Uterus (tissue), 2 donors: ENCODE measurements around the gene ADARB2.

Source experiments
- POLR2A ChIP-seq, 2 donors: fragments of 450-650 bp; IDR thresholded peaks; one replicate each; pipeline ENCODE4 v1.6.1; 2016; ENCODE audit warnings: antibody characterized with exemption in 2 of 2, mild to moderate bottlenecking in 1 of 2, moderate library complexity in 1 of 2
- TF ChIP-seq, protein P1 (sequence below), 4 experiments: fragments of 200-600 bp in 2 of 4; fragments of 450-650 bp in 2 of 4; sonication (generic) in 2 of 4; IDR thresholded peaks; one replicate each; pipeline ENCODE4 v1.5.1; 2016 to 2019; ENCODE audit warnings: antibody characterized with exemption in 4 of 4, mild to moderate bottlenecking in 2 of 4, moderate library complexity in 1 of 4

DNA sequence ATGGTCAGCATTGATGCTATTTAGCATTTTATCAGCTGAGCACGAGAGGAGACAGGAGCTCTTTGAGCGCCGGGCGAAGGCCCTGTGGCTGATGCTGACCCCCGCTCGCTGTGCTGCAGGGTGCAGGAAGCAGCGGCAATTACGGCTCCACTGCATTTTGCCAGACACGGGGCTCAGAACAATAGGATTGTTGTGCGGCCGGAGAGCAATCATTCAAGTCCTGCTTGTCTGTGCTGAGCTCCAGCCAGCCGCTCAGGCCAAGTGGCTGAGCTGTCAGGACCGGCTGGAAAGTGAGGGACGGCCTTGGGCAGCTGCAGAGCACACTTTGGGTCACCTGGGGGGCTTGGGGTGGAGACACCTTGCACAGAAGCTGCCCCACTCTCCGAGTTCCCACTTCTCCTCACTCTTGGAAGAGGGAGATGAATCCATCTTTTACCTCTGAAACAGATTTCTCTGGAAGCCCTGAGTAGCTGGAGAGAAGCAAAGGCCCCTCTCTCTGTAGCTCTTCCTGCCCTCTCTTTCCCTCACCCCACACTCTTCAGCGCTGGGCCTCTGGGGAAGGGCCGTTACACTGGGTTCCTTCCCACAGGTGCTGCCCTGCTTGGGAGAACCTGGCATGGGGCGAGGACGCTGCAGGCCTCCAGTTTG lies 17.3 kb upstream of the ADARB2 start:
- TF ChIP-seq POLR2A (IDR thresholded peaks at IDR 0.05), result no peak
- TF ChIP-seq, protein P1, sequence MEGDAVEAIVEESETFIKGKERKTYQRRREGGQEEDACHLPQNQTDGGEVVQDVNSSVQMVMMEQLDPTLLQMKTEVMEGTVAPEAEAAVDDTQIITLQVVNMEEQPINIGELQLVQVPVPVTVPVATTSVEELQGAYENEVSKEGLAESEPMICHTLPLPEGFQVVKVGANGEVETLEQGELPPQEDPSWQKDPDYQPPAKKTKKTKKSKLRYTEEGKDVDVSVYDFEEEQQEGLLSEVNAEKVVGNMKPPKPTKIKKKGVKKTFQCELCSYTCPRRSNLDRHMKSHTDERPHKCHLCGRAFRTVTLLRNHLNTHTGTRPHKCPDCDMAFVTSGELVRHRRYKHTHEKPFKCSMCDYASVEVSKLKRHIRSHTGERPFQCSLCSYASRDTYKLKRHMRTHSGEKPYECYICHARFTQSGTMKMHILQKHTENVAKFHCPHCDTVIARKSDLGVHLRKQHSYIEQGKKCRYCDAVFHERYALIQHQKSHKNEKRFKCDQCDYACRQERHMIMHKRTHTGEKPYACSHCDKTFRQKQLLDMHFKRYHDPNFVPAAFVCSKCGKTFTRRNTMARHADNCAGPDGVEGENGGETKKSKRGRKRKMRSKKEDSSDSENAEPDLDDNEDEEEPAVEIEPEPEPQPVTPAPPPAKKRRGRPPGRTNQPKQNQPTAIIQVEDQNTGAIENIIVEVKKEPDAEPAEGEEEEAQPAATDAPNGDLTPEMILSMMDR (IDR thresholded peaks at IDR 0.05), result no peak
